ENCODE data around the gene HK3.

Gene HK3

GRCh38 chr5:176849611-176850227, 49.4 kb downstream of the HK3 start:
- DNase-seq (ENCODE audit: low read depth), result no peak

- DNase-seq (ENCODE audit: low read depth), result no peak
Observed at GRCh38 chr5:176848651-176849050, 50.5 kb downstream of the HK3 start.

GRCh38 chr5:176847726-176848290, 51.3 kb downstream of the HK3 start:
- no peak for DNase-seq (ENCODE audit: low read depth)

GRCh38 chr5:176847148-176847547, 52.0 kb downstream of the HK3 start:
- DNase-seq (ENCODE audit: low read depth), result no peak

- DNase-seq (ENCODE audit: low read depth), result no peak
Observed at GRCh38 chr5:176846335-176847140, 52.6 kb downstream of the HK3 start.

GRCh38 chr5:176845392-176845713, 53.8 kb downstream of the HK3 start:
- no peak for DNase-seq (ENCODE audit: low read depth)

GRCh38 chr5:176844706-176845391, 54.3 kb downstream of the HK3 start:
- no peak for DNase-seq (ENCODE audit: low read depth)

GRCh38 chr5:176844281-176844680, 54.9 kb downstream of the HK3 start:
- no peak for DNase-seq (ENCODE audit: low read depth)

GRCh38 chr5:176843673-176844072, 55.5 kb downstream of the HK3 start:
- DNase-seq (ENCODE audit: low read depth), result no peak

- DNase-seq (ENCODE audit: low read depth), result peak; percentile 30
Observed at GRCh38 chr5:176837707-176838115, 61.4 kb downstream of the HK3 start.

GRCh38 chr5:176836811-176837706, 62.1 kb downstream of the HK3 start:
- no peak for DNase-seq (ENCODE audit: low read depth)

GRCh38 chr5:176835918-176836317, 63.2 kb downstream of the HK3 start:
- DNase-seq (ENCODE audit: low read depth), result no peak

GRCh38 chr5:176833286-176833685, 65.9 kb downstream of the HK3 start:
- no peak for DNase-seq (ENCODE audit: low read depth)

- no peak for DNase-seq (ENCODE audit: low read depth)
Observed at GRCh38 chr5:176832162-176832561, 67.0 kb downstream of the HK3 start.

- DNase-seq (ENCODE audit: low read depth), result no peak
Observed at GRCh38 chr5:176831425-176831824, 67.7 kb downstream of the HK3 start.

GRCh38 chr5:176830995-176831423, 68.1 kb downstream of the HK3 start:
- no peak for DNase-seq (ENCODE audit: low read depth)

All from stimulated activated CD8-positive, alpha-beta memory T cell treated with anti-CD3 and anti-CD28 coated beads, Interleukin-15, amount 100 ng/mL, for 24 hours (primary cell).